HG03097 (cell line): ENCODE results near the gene ATP6V1D.
"Not testable (repeated sequence)": the region's sequence is repeated elsewhere in the genome, so short reads cannot be mapped to it uniquely, and the experiment has no call there.

ENCODE experiments used
- ATAC-seq: cut with Tn5 transposase; IDR thresholded peaks from one replicate; pipeline ENCODE4 v1.9.1; 2021; ENCODE audit not compliant: unreplicated experiment, low FRiP score

The ATP6V1D gene

GRCh38 chr14:67359775-67360469, at the start of gene ATP6V1D, which contains the start of gene EIF2S1:
TSS of gene ATP6V1D (minus strand) at chr14:67359804. CDS start at chr14:67359698, 106 bp downstream.
TSS of gene EIF2S1 (plus strand) at chr14:67360328. CDS start at chr14:67364768, 4,440 bp downstream.
- ATAC-seq: peak; percentile 84

GRCh38 chr14:67408122-67408801, 48.7 kb upstream of the ATP6V1D start:
- ATAC-seq: not testable (repeated sequence)

GRCh38 chr14:67405771-67406170, 46.2 kb upstream of the ATP6V1D start:
- ATAC-seq: no peak

GRCh38 chr14:67400434-67400833, 40.8 kb upstream of the ATP6V1D start:
- ATAC-seq: no peak

GRCh38 chr14:67397536-67397935, 37.9 kb upstream of the ATP6V1D start:
- ATAC-seq: no peak

- ATAC-seq: no peak
Observed at GRCh38 chr14:67396381-67396970, 36.9 kb upstream of the ATP6V1D start.

GRCh38 chr14:67395876-67396189, 36.2 kb upstream of the ATP6V1D start:
- ATAC-seq: no peak

GRCh38 chr14:67395086-67395875, 35.7 kb upstream of the ATP6V1D start:
- ATAC-seq: no peak

- ATAC-seq: no peak
Observed at GRCh38 chr14:67393689-67394088, 34.1 kb upstream of the ATP6V1D start.

- no peak for ATAC-seq
Observed at GRCh38 chr14:67392800-67393199, 33.2 kb upstream of the ATP6V1D start.

GRCh38 chr14:67392123-67392522, 32.5 kb upstream of the ATP6V1D start:
- no peak for ATAC-seq

GRCh38 chr14:67391268-67391667, 31.7 kb upstream of the ATP6V1D start:
- ATAC-seq: no peak

GRCh38 chr14:67389811-67390534, 30.4 kb upstream of the ATP6V1D start:
- ATAC-seq: no peak

GRCh38 chr14:67389275-67389674, 29.7 kb upstream of the ATP6V1D start:
- ATAC-seq: no peak

GRCh38 chr14:67387195-67387594, 27.6 kb upstream of the ATP6V1D start:
- no peak for ATAC-seq

- ATAC-seq: no peak
Observed at GRCh38 chr14:67385618-67386017, 26.0 kb upstream of the ATP6V1D start.

GRCh38 chr14:67385120-67385519, 25.5 kb upstream of the ATP6V1D start:
- no peak for ATAC-seq

- no peak for ATAC-seq
Observed at GRCh38 chr14:67377916-67378315, 18.3 kb upstream of the ATP6V1D start.

GRCh38 chr14:67373347-67373746, 13.7 kb upstream of the ATP6V1D start:
- ATAC-seq: no peak

GRCh38 chr14:67372833-67373232, 13.2 kb upstream of the ATP6V1D start:
- no peak for ATAC-seq
